ENCODE results near the gene DZIP3. TPM values are rescaled to one million over a fixed set of nuclear protein-coding genes. Genes with fewer than 3 reads are reported as not detected.
A peak's percentile ranks its signal among the peaks of the same experiment; 100 is the strongest.

Gene DZIP3, protein sequence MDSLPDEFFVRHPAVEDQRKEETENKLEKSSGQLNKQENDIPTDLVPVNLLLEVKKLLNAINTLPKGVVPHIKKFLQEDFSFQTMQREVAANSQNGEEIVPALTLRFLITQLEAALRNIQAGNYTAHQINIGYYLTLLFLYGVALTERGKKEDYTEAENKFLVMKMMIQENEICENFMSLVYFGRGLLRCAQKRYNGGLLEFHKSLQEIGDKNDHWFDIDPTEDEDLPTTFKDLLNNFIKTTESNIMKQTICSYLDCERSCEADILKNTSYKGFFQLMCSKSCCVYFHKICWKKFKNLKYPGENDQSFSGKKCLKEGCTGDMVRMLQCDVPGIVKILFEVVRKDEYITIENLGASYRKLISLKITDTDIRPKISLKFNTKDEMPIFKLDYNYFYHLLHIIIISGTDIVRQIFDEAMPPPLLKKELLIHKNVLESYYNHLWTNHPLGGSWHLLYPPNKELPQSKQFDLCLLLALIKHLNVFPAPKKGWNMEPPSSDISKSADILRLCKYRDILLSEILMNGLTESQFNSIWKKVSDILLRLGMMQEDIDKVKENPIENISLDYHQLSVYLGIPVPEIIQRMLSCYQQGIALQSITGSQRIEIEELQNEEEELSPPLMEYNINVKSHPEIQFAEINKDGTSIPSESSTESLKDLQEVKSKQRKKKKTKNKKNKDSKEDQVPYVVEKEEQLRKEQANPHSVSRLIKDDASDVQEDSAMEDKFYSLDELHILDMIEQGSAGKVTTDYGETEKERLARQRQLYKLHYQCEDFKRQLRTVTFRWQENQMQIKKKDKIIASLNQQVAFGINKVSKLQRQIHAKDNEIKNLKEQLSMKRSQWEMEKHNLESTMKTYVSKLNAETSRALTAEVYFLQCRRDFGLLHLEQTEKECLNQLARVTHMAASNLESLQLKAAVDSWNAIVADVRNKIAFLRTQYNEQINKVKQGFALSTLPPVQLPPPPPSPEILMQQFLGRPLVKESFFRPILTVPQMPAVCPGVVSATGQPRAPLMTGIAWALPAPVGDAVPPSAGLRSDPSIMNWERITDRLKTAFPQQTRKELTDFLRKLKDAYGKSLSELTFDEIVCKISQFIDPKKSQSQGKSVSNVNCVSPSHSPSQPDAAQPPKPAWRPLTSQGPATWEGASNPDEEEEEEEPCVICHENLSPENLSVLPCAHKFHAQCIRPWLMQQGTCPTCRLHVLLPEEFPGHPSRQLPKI
- 10.5 and 11.1 TPM in 2 replicates for total RNA-seq
- 23.4 TPM for total RNA-seq (2013)
- polyA plus RNA-seq = 6.8 and 9.1 TPM in 2 replicates
- 6.3 and 7.1 TPM in 2 replicates for polyA minus RNA-seq

GRCh38 chr3:108589081-108589997, at the start of gene DZIP3, which contains the start of gene CIP2A:
DZIP3 (plus strand) TSS chr3:108589722; CDS start chr3:108605407, 15,685 bp downstream.
CIP2A (minus strand) TSS chr3:108589438; CDS start chr3:108589375, 63 bp downstream.
- Histone ChIP-seq H3K4me3 (ENCODE audit: control extremely low read depth in 1 of 5, extremely low read depth in 1 of 5, insufficient read depth in 1 of 5, low read depth in 2 of 5, low read length in 4 of 5) (peak within 1 kb of the TSS; percentile 77 to 99 (median 94)), H2AFZ (ENCODE audit: insufficient read depth, low read depth, low read length, poor library complexity, severe bottlenecking) (peak within 1 kb of the TSS; percentile 96), H3K4me2 (replicated peaks; ENCODE audit: low read depth, low read length, poor library complexity, severe bottlenecking) (peak within 1 kb of the TSS; percentile 82), H3K36me3 (replicated peaks in 1 of 2; ENCODE audit: control extremely low read depth in 1 of 2, control insufficient read depth in 1 of 2, extremely low read depth in 1 of 2, insufficient read depth in 2 of 2, low read length in 1 of 2) (peaks cover 0 to 2% of the 10 kb centered on the region in 2 experiments), H3K79me2 (ENCODE audit: control insufficient read depth, insufficient read depth, low read length) (peaks cover 24% of the 10 kb centered on the region), H3K27me3 (replicated peaks in 1 of 4; ENCODE audit: control extremely low read depth in 1 of 4, control insufficient read depth in 3 of 4, insufficient read depth in 4 of 4, low read length in 3 of 4) (no peaks in the 10 kb centered on the region), H3K9me3 (ENCODE audit: control extremely low read depth in 1 of 3, control insufficient read depth in 2 of 3, insufficient read depth in 1 of 3, low read length in 2 of 3) (no peaks in the 10 kb centered on the region), H3K9ac (ENCODE audit: low read length) (peak within 1 kb of the TSS; percentile 99), H3K27ac (ENCODE audit: low read length in 2 of 2) (peak within 1 kb of the TSS; percentile 96 to 99), H3K4me1 (ENCODE audit: control insufficient read depth in 2 of 2, insufficient read depth in 2 of 2, low read length in 2 of 2) (peaks cover 12 to 16% of the 10 kb centered on the region in 2 donors), H4K20me1 (ENCODE audit: control insufficient read depth, insufficient read depth, low read length, poor library complexity, severe bottlenecking) (no peaks in the 10 kb centered on the region)
- POLR2A ChIA-PET = interaction anchor here (0.6 to 1.8 kb wide), 5 partner anchors 9 to 79 kb away, joined by 3 to 16 read pairs (median 3); no protein-coding TSS in a partner anchor
- WGBS (ENCODE audit: insufficient coverage) = under 1% methylated on average over 56 of the region's 59 CpGs
- DNase-seq (peak; percentile 97), ATAC-seq (ENCODE audit: low read depth) (peak; percentile 86)
- H3K27ac Mint-ChIP-seq = peak within 1 kb of the TSS; percentile 100
- H3K4me3 Mint-ChIP-seq = peak within 1 kb of the TSS; percentile 99
- TF ChIP-seq CTCF (IDR thresholded peaks at IDR 0.05) = no peak
- TF ChIP-seq EZH2 (IDR thresholded peaks at IDR 0.05; ENCODE audit: borderline replicate concordance, insufficient read depth, low read depth, low read length, poor library complexity, severe bottlenecking) = no peak
- no peaks in the 10 kb centered on the region for H3K9me3 Mint-ChIP-seq (ENCODE audit: insufficient read depth)
- H3K4me1 Mint-ChIP-seq = peaks cover 17% of the 10 kb centered on the region
- intact Hi-C loops (cut with micrococcal nuclease) = loop anchor here (1.0 to 5.0 kb wide), 3 partner anchors 181 to 1067 kb away; partner anchors contain the start of genes BBX and IFT57
- CTCF ChIA-PET = interaction anchor here (0.7 to 3.6 kb wide), 6 partner anchors 9 to 83 kb away, joined by 3 to 15 read pairs (median 5); no protein-coding TSS in a partner anchor
- no peaks in the 10 kb centered on the region for H3K27me3 Mint-ChIP-seq
